SKM-1 (cell line): ENCODE data around the gene CIPC.

Experiments used
- DNase-seq: peaks from one replicate; lab custom pipeline; 2025; ENCODE audit not compliant: unreplicated experiment; lab: John Stamatoyannopoulos, UW

Gene CIPC

DNA sequence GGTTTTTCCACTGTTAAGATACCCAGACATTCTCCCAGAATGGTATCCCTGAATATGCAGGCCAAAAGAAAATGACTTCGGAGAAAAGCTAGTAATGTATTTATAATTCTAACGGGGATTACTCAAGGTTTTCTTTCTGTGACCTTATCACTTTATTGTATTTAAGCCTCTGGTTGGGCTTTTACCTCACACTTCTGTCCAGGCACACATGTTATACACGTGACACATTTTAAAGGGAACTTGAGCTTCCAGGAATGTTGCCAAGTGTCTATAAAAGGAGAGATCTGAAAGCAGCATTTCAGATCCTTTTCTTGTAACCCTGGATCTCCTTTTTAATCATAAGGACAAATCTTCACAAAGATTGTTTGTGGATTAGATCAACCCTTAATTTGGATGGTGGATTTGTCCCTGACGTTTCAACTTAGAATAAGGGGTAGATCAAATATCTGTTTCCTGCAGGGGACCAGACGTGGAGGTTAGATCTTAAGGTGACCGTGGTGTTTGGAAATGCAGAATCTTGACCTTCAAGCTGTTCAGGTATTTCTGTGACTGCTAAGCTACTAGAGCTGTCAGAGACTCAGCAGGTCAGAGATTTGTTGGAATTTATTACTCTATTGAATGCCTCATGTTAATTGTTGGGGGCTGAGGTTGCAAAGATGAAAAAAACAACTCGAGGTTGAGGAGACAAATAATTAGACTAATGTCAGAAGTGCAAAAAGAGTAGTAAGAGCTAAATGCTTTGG is 1.5 kb downstream of the CIPC start:
- DNase-seq, result no peak

DNA sequence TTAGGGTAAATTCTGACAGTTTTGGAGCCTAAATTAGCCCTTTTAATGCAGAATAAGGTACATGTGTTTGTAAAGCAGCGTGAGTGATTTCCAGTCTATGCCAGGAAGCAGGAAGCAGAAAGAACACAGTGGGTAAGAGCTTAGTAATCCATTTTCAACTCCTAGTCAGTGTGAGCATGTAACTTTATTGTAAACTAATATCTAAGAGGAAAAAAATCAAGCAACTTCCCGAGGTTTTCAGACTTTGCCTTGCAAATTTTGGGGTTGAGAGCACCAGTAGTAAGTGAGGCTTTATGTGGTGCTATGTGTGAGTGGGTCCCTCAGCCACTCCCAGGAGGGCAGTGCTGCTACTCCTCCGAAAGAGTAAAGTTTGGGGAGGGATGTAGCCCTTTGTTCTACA is 2.9 kb downstream of the CIPC start:
- no peak for DNase-seq

DNA sequence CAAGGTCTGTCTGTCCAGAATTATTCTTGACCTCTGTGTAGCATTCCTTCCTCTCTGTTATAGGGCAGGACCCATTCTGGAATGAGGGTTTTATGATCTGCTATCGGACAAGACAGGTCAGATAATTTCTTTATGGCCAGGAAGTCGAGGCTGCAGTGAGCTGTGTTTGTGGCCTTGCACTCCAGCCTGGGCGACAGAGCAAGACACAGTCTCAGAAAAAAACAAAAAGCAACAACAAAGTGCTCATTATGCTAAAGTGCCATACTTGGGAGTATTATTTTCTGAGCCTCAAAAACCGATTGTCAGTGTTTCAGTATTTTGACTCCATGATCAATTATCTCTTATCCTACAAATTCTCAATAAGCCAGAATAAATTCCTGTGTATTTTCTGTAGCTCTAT is 4.1 kb downstream of the CIPC start:
- DNase-seq, result no peak

GRCh38 chr14:77103475-77103874 is 5.4 kb downstream of the CIPC start:
- no peak for DNase-seq

DNA sequence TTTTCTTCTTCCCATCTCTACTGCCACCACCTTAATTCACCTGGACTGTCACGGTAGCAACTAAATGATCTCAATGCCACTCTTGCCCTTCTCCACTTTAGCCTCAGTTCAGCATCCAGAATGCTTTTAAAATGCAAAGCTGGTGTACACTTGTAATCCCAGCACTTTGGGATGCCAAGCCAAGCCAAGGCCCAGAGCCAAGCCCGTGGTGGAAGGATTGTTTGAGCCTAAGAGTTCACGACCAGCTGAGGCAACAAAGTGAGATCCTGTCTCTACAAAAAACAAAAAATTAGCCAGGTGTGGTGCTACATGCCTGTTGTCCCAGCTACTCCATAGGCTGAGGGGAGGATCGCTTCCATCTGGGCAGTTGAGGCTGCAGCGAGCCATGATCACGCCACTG is 5.9 kb downstream of the CIPC start:
- DNase-seq, result no peak

DNA sequence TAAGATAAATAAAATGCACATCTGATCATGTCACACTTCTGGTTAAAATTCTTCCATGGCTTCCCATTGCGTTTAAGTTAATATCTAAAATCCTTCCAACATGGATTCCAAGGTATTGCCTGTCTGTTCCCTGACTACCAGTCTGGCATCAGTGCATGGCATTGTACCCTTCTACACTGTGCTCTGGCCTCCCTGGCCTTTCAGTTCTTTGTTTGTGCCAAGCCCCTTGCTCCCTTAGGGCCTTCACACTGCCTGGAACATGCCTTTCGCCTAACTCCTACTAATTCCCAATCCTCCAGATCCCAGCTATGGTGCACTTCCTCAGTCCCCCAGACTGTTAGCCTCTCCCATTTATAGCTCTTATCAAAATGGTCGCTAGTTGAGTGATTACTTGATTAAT is 6.3 kb downstream of the CIPC start:
- no peak for DNase-seq

GRCh38 chr14:77105145-77105939 is 7.3 kb downstream of the CIPC start:
- no peak for DNase-seq

- no peak for DNase-seq
Measured at GRCh38 chr14:77106666-77107065, 8.6 kb downstream of the CIPC start.

- no peak for DNase-seq
Measured at GRCh38 chr14:77107228-77107627, 9.2 kb downstream of the CIPC start.

GRCh38 chr14:77108753-77109152 is 10.7 kb downstream of the CIPC start:
- no peak for DNase-seq

GRCh38 chr14:77109656-77110055 is 11.6 kb downstream of the CIPC start:
- no peak for DNase-seq

- no peak for DNase-seq
Measured at GRCh38 chr14:77110286-77110685, 12.2 kb downstream of the CIPC start.

DNA sequence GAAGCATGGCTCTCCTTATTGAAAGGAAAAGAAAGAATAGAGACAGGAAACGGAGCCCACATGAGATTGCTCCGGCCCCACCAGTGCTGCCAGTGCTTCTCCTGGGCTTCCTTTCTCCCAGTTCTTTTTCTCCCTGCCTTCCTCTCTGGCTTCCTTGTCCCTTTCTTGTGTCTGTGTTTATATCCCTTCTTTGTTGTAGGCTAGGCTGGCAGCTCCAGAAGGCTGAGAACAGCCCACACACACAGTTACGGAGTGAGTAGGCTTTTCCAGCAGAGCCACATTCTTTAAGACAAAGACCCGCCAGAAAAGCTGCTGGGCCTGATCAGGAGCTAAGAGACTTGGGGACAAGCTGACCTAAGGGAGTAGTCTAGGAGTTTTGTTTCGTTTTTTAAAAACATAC is 13.0 kb downstream of the CIPC start:
- DNase-seq, result no peak

GRCh38 chr14:77113644-77114043 is 15.6 kb downstream of the CIPC start:
- DNase-seq, result no peak

DNA sequence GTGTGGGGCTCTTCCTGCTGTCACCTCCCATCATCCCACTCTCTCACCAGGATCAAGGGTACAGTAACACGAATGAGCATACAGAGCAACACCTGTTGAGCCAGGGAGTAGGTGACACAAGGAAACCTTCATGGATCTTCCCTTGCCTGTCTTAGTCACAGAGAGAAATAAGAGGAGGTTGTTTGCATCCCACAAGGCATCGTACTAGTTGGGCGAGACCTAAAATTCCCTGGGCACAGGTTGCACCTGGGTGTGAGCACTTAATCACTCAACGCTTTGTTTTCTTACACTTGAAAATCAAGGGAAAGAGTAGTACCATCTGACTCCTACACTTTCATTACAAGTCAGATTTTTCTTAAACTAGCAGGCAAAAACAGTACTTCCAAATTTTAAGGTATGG is 16.6 kb downstream of the CIPC start:
- no peak for DNase-seq

DNA sequence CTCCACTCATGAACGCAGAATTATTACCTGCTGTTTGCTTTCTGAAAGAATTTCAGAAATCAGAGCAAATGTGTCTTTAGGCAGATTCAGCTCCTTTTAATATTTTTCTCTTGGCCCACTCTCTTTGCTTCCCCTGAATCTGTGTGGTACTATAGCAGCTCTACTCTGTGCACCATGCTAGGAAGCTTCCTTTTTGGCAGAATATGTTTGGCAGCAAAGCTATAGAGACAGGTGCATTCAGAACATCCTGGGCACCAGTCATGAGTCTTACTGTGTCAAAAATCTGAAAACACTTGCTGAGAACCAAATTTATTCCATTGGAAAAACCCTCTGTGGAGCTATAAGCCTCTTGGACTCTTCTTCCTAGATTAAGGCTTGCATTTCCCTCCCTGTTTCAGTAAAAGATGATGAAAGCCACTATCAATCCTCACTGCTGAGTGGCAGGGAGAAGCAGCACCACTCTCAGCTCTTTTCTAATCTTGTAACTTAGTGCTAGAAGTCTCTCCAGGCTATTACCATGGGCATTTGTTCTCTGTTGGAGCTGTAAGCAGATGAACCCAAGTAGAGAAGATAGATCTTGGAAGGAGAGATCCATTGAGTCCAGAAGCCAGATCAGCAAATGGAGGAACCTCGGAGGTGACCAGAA is 18.2 kb downstream of the CIPC start:
- DNase-seq, result no peak

DNA sequence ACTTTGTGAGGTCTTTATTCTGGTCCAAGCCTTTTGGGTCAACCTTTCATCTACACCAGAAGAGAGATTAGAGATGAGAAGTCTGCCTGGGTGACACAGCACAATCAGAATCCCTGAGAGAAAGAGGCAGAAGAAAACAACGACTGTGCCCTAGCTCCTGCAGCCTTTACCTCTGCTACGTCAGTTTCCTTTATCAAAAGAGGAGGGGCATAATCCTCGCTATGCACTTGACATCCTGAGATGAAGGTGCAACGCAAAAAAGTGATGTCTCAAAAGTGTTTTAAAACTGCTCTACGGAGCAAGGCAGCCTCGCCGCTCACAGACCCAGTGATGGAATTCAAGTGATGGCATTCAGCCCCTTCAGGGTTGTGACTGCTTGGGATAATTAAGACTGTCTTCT is 21.8 kb downstream of the CIPC start:
- DNase-seq, result no peak

GRCh38 chr14:77120771-77121743 is 23.0 kb downstream of the CIPC start:
- DNase-seq, result no peak

GRCh38 chr14:77122526-77123125 is 24.6 kb downstream of the CIPC start:
- no peak for DNase-seq
